ENCODE measurements around the gene RELN.

RELN gene

GRCh38 chr7:103719070-103719469, 270.4 kb downstream of the RELN start:
- Mint-ChIP-seq H3K27me3 (ENCODE audit: low read depth, poor library complexity) (peaks cover 8% of the 10 kb centered on the region), H3K9me3 (no peaks in the 10 kb centered on the region), H3K27ac (no peak overlapping the region), H3K4me3 (no peak overlapping the region), H3K4me1 (no peaks in the 10 kb centered on the region), H3K36me3 (ENCODE audit: low read depth) (no peaks in the 10 kb centered on the region)
- no peak for DNase-seq
- TF ChIP-seq CTCF (IDR thresholded peaks at IDR 0.05), result no peak

- Mint-ChIP-seq H3K4me3 (no peak overlapping the region), H3K27me3 (ENCODE audit: low read depth, poor library complexity) (peaks cover 8% of the 10 kb centered on the region), H3K27ac (no peak overlapping the region), H3K36me3 (ENCODE audit: low read depth) (no peaks in the 10 kb centered on the region), H3K4me1 (no peaks in the 10 kb centered on the region), H3K9me3 (no peaks in the 10 kb centered on the region)
- no peak for TF ChIP-seq CTCF (IDR thresholded peaks at IDR 0.05)
- DNase-seq, result no peak
Observed at GRCh38 chr7:103718482-103719061, 270.9 kb downstream of the RELN start.

- H3K4me1 Mint-ChIP-seq, result no peaks in the 10 kb centered on the region
- no peak overlapping the region for H3K27ac Mint-ChIP-seq
- no peak for TF ChIP-seq CTCF (IDR thresholded peaks at IDR 0.05)
- H3K27me3 Mint-ChIP-seq (ENCODE audit: low read depth, poor library complexity), result peaks cover 8% of the 10 kb centered on the region
- DNase-seq, result no peak
- no peaks in the 10 kb centered on the region for H3K9me3 Mint-ChIP-seq
- H3K4me3 Mint-ChIP-seq, result no peak overlapping the region
- H3K36me3 Mint-ChIP-seq (ENCODE audit: low read depth), result no peaks in the 10 kb centered on the region
Observed at GRCh38 chr7:103717574-103717973, 271.9 kb downstream of the RELN start.

GRCh38 chr7:103715376-103716120, 273.9 kb downstream of the RELN start:
- TF ChIP-seq CTCF (IDR thresholded peaks at IDR 0.05), result no peak
- no peak for DNase-seq
- H3K9me3 Mint-ChIP-seq, result no peaks in the 10 kb centered on the region
- no peak overlapping the region for H3K4me3 Mint-ChIP-seq
- no peak overlapping the region for H3K27ac Mint-ChIP-seq
- H3K36me3 Mint-ChIP-seq (ENCODE audit: low read depth), result no peaks in the 10 kb centered on the region
- H3K4me1 Mint-ChIP-seq, result no peaks in the 10 kb centered on the region
- peaks cover 5% of the 10 kb centered on the region for H3K27me3 Mint-ChIP-seq (ENCODE audit: low read depth, poor library complexity)

- no peak overlapping the region for H3K27ac Mint-ChIP-seq
- H3K36me3 Mint-ChIP-seq (ENCODE audit: low read depth), result no peaks in the 10 kb centered on the region
- H3K4me1 Mint-ChIP-seq, result no peaks in the 10 kb centered on the region
- peaks cover 5% of the 10 kb centered on the region for H3K27me3 Mint-ChIP-seq (ENCODE audit: low read depth, poor library complexity)
- H3K4me3 Mint-ChIP-seq, result no peak overlapping the region
- no peak for TF ChIP-seq CTCF (IDR thresholded peaks at IDR 0.05)
- H3K9me3 Mint-ChIP-seq, result no peaks in the 10 kb centered on the region
- no peak for DNase-seq
Observed at GRCh38 chr7:103714376-103714927, 275.0 kb downstream of the RELN start.
